Endothelial cell of umbilical vein (primary cell): Measurements from ENCODE around the gene CHMP6. TPM values are rescaled to one million over a fixed set of nuclear protein-coding genes. Genes with fewer than 3 reads are reported as not detected.

Experiments
- BruUV-seq: library from RNA; stranded (reverse); fragments of 400-500 nt; replicated peaks from 2 replicates; lab custom pipeline; 2021; lab: Mats Ljungman, UMichigan
- CTCF ChIA-PET: fragments of 300-600, 350-600 bp; sonication (Branson Sonifier 250); formaldehyde crosslinking; loops from one replicate; lab custom pipeline; 2021; ENCODE audit warnings: antibody characterized with exemption, inconsistent platforms; lab: Charles Lee
- POLR2A ChIA-PET: fragments of 300-600, 350-600 bp; sonication (Branson Sonifier 250); formaldehyde crosslinking; loops from one replicate; lab custom pipeline; 2021; ENCODE audit warnings: antibody characterized with exemption, inconsistent platforms; lab: Charles Lee
- DNase-seq: peaks from one replicate; pipeline ENCODE4 v3.0.0-alpha.2; 2011; ENCODE audit warnings: low read depth, low spot score
- FAIRE-seq: peaks from 2 replicates; lab custom pipeline; 2011; peaks lifted over from hg19 to GRCh38; lab: Jason Lieb, UNC
- H2AFZ ChIP-seq: 2 replicates; pipeline ENCODE4 v1.6.0; 2012; ENCODE audit warnings: low read depth, low read length, control low read depth, inconsistent platforms
- H3K27ac ChIP-seq: 2 replicates; pipeline ENCODE4 v1.5.1; 2011; ENCODE audit warnings: low read depth, mild to moderate bottlenecking, control low read depth, low read length, moderate library complexity; ENCODE audit not compliant: insufficient read depth
- H3K27me3 ChIP-seq, 2 experiments: 2 replicates each; pipeline versions ENCODE4 v1.6.0 to v1.6.1; 2011; ENCODE audit warnings: low read length in 2 of 2, mixed read lengths in 1 of 2; ENCODE audit not compliant: control insufficient read depth in 2 of 2, insufficient read depth in 2 of 2
- H3K36me3 ChIP-seq, 2 experiments: 2 replicates in 1 of 2; 3 replicates in 1 of 2; pipeline ENCODE4 v1.5.1; 2011; ENCODE audit warnings: low read length in 2 of 2, mild to moderate bottlenecking in 1 of 2, moderate library complexity in 1 of 2; ENCODE audit not compliant: control insufficient read depth in 2 of 2, insufficient read depth in 2 of 2; ENCODE audit errors: extremely low read depth in 1 of 2
- H3K4me1 ChIP-seq: 3 replicates; pipeline ENCODE4 v1.5.1; 2011; ENCODE audit warnings: mild to moderate bottlenecking, low read length; ENCODE audit not compliant: control insufficient read depth, insufficient read depth; ENCODE audit errors: extremely low read depth
- H3K4me2 ChIP-seq: 2 replicates; pipeline ENCODE4 v1.6.1; 2011; ENCODE audit warnings: low read length, control low read depth, mixed read lengths; ENCODE audit not compliant: insufficient read depth
- H3K4me3 ChIP-seq, 3 experiments: fragments of 200-600 bp in 1 of 3; sonication (generic), shearing (Covaris generic) in 1 of 3; replicated peaks in 1 of 3; 2 replicates each; pipeline ENCODE4 v1.5.1; 2011 to 2016; ENCODE audit warnings: control low read depth in 3 of 3, low read length in 3 of 3, mild to moderate bottlenecking in 2 of 3, inconsistent platforms in 1 of 3, low read depth in 1 of 3, moderate library complexity in 1 of 3; ENCODE audit not compliant: insufficient read depth in 1 of 3
- H3K79me2 ChIP-seq: 2 replicates; pipeline ENCODE4 v1.6.0; 2012; ENCODE audit warnings: low read length, inconsistent platforms; ENCODE audit not compliant: control insufficient read depth, insufficient read depth
- H3K9ac ChIP-seq: replicated peaks from 2 replicates; pipeline ENCODE3; 2011; ENCODE audit warnings: low read length, control low read depth; ENCODE audit not compliant: insufficient read depth; ENCODE audit errors: extremely low read depth
- H3K9me1 ChIP-seq: replicated peaks from 3 replicates; pipeline ENCODE4 v1.6.0; 2011; ENCODE audit warnings: mild to moderate bottlenecking, low read length; ENCODE audit not compliant: control insufficient read depth, insufficient read depth; ENCODE audit errors: extremely low read depth
- H3K9me3 ChIP-seq: replicated peaks from 2 replicates; pipeline ENCODE4 v1.5.1; 2012; ENCODE audit warnings: low read length, inconsistent platforms; ENCODE audit not compliant: control insufficient read depth, insufficient read depth
- H4K20me1 ChIP-seq: replicated peaks from 2 replicates; pipeline ENCODE3; 2011; ENCODE audit warnings: mild to moderate bottlenecking, low read length; ENCODE audit not compliant: control insufficient read depth, insufficient read depth; ENCODE audit errors: extremely low read depth
- EZH2 ChIP-seq: IDR thresholded peaks from 2 replicates; pipeline ENCODE4 v1.6.1; 2012; ENCODE audit warnings: borderline replicate concordance, low read depth, mild to moderate bottlenecking, moderate library complexity, low read length, inconsistent platforms; ENCODE audit not compliant: severe bottlenecking
- FOS ChIP-seq: IDR thresholded peaks from 2 replicates; pipeline ENCODE4 v1.6.1; 2011; ENCODE audit warnings: mild to moderate bottlenecking, low read length, moderate library complexity, borderline replicate concordance; ENCODE audit not compliant: insufficient read depth
- GATA2 ChIP-seq: IDR thresholded peaks from 2 replicates; pipeline ENCODE4 v1.7.0; 2011; ENCODE audit warnings: low read depth, mild to moderate bottlenecking, moderate library complexity, mixed read lengths, low read length; ENCODE audit not compliant: insufficient read length, insufficient read depth
- JUN ChIP-seq: IDR thresholded peaks from 2 replicates; pipeline ENCODE4 v1.6.1; 2011; ENCODE audit warnings: borderline replicate concordance, low read depth; ENCODE audit not compliant: insufficient read length, insufficient read depth
- MYC ChIP-seq: IDR thresholded peaks from one replicate; pipeline ENCODE4 v1.6.1; 2011; ENCODE audit warnings: mild to moderate bottlenecking, low read depth, low read length
- POLR2A ChIP-seq: IDR thresholded peaks from 2 replicates; pipeline ENCODE4 v1.6.1; 2012; ENCODE audit warnings: low read depth, mild to moderate bottlenecking, control low read depth, low read length
- POLR2AphosphoS5 ChIP-seq: IDR thresholded peaks from 2 replicates; pipeline ENCODE4 v1.6.1; 2012; ENCODE audit warnings: low read depth, mild to moderate bottlenecking, control low read depth, low read length, moderate library complexity; ENCODE audit not compliant: insufficient read depth
- dilution Hi-C: fragments of 300-500 bp; cut with MboI; formaldehyde crosslinking; loops from one replicate; pipeline ENCODE4 v1.15.0; 2019; ENCODE audit warnings: low sequenced_read_pairs; ENCODE audit not compliant: extremely low pct_ligation_motif_present
- intact Hi-C: fragments of 100-400 bp; cut with micrococcal nuclease; formaldehyde crosslinking; loops from one replicate; pipeline ENCODE4 v1.10.0; 2022
- polyA plus RNA-seq, 4 experiments: library from polyadenylated mRNA; depleted of rRNA in 3 of 4; stranded (reverse) in 3 of 4; unstranded in 1 of 4; fragments of >200 nt; gene quantifications; 2 replicates each; pipeline versions ENCODE4 v1.2.1 to v1.2.3, GENCODE V29; 2011 to 2012; ENCODE audit warnings: missing spikeins in 1 of 4
- total RNA-seq: library from RNA; stranded (reverse); gene quantifications from 2 replicates; pipeline ENCODE4 v1.2.3, GENCODE V29; 2021
- TF ChIP-seq, protein P1 (sequence below), 2 donors: IDR thresholded peaks; 1 replicate in 1 of 2; 2 replicates in 1 of 2; pipeline ENCODE4 v1.5.1; 2011; ENCODE audit warnings: low read length in 2 of 2, mild to moderate bottlenecking in 2 of 2, moderate library complexity in 2 of 2, control low read depth in 1 of 2, inconsistent platforms in 1 of 2, low read depth in 1 of 2; ENCODE audit not compliant: insufficient read depth in 1 of 2; ENCODE audit errors: extremely low read depth in 1 of 2
- TF ChIP-seq, protein P2 (sequence below): IDR thresholded peaks from 2 replicates; pipeline ENCODE4 v1.6.1; 2011; ENCODE audit not compliant: insufficient read depth, insufficient read length

CHMP6 gene
- total and polyA plus RNA-seq, 2 donors (not counting 3 experiments of a cell fraction or from before 2014, with no cell fraction given), result 42.5 to 48.5 TPM

- H3K9me1 ChIP-seq, result no peaks in the 10 kb centered on the region
- H3K79me2 ChIP-seq, result peaks cover 14% of the 10 kb centered on the region
- no peak overlapping the region for H2AFZ ChIP-seq
- POLR2A ChIA-PET, result no interaction called here
- BruUV-seq, result no TSS peak
- no peak for FAIRE-seq
- H3K4me3 ChIP-seq, result no peak overlapping the region
- intact Hi-C loops, result no loop called here
- no peak overlapping the region for H3K27ac ChIP-seq
- H3K4me2 ChIP-seq, result no peak overlapping the region
- H3K9me3 ChIP-seq, result no peaks in the 10 kb centered on the region
- dilution Hi-C loops, result no loop called here
- no peak overlapping the region for H3K9ac ChIP-seq
- H3K4me1 ChIP-seq, result peaks cover 9% of the 10 kb centered on the region
- H3K27me3 ChIP-seq, result no peaks in the 10 kb centered on the region
- no peak for DNase-seq
- TF ChIP-seq MYC (no peak), EZH2 (no peak), POLR2A (no peak), FOS (no peak), JUN (no peak), POLR2AphosphoS5 (no peak), GATA2 (no peak)
- TF ChIP-seq, protein P1, sequence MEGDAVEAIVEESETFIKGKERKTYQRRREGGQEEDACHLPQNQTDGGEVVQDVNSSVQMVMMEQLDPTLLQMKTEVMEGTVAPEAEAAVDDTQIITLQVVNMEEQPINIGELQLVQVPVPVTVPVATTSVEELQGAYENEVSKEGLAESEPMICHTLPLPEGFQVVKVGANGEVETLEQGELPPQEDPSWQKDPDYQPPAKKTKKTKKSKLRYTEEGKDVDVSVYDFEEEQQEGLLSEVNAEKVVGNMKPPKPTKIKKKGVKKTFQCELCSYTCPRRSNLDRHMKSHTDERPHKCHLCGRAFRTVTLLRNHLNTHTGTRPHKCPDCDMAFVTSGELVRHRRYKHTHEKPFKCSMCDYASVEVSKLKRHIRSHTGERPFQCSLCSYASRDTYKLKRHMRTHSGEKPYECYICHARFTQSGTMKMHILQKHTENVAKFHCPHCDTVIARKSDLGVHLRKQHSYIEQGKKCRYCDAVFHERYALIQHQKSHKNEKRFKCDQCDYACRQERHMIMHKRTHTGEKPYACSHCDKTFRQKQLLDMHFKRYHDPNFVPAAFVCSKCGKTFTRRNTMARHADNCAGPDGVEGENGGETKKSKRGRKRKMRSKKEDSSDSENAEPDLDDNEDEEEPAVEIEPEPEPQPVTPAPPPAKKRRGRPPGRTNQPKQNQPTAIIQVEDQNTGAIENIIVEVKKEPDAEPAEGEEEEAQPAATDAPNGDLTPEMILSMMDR (IDR thresholded peaks at IDR 0.05; ENCODE audit: extremely low read depth in 1 of 2, insufficient read depth in 1 of 2, low read depth in 1 of 2, low read length in 2 of 2), result no peak
- TF ChIP-seq, protein P2, sequence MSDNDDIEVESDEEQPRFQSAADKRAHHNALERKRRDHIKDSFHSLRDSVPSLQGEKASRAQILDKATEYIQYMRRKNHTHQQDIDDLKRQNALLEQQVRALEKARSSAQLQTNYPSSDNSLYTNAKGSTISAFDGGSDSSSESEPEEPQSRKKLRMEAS, result no peak
- no peaks in the 10 kb centered on the region for H4K20me1 ChIP-seq
- CTCF ChIA-PET, result no interaction called here
- peaks cover 3 to 42% of the 10 kb centered on the region in 2 experiments for H3K36me3 ChIP-seq
These were observed 5.0 kb downstream of the CHMP6 start for GRCh38 chr17:80996422-80997305.
